ENCODE results near the gene TRAF3IP1. TPM values are rescaled to one million over a fixed set of nuclear protein-coding genes. Genes with fewer than 3 reads are reported as not detected.

The TRAF3IP1 gene
- total and polyA plus RNA-seq, 2 of the 13 experiments (the other 11 are each of a cell fraction or from before 2014, with no cell fraction given) = 4.1 to 12.9 TPM

- TF ChIP-seq ZNF704 (CRISPR knock-in tag; IDR thresholded peaks at IDR 0.05; ENCODE audit: borderline replicate concordance) = no peak
- TF ChIP-seq, protein P1, sequence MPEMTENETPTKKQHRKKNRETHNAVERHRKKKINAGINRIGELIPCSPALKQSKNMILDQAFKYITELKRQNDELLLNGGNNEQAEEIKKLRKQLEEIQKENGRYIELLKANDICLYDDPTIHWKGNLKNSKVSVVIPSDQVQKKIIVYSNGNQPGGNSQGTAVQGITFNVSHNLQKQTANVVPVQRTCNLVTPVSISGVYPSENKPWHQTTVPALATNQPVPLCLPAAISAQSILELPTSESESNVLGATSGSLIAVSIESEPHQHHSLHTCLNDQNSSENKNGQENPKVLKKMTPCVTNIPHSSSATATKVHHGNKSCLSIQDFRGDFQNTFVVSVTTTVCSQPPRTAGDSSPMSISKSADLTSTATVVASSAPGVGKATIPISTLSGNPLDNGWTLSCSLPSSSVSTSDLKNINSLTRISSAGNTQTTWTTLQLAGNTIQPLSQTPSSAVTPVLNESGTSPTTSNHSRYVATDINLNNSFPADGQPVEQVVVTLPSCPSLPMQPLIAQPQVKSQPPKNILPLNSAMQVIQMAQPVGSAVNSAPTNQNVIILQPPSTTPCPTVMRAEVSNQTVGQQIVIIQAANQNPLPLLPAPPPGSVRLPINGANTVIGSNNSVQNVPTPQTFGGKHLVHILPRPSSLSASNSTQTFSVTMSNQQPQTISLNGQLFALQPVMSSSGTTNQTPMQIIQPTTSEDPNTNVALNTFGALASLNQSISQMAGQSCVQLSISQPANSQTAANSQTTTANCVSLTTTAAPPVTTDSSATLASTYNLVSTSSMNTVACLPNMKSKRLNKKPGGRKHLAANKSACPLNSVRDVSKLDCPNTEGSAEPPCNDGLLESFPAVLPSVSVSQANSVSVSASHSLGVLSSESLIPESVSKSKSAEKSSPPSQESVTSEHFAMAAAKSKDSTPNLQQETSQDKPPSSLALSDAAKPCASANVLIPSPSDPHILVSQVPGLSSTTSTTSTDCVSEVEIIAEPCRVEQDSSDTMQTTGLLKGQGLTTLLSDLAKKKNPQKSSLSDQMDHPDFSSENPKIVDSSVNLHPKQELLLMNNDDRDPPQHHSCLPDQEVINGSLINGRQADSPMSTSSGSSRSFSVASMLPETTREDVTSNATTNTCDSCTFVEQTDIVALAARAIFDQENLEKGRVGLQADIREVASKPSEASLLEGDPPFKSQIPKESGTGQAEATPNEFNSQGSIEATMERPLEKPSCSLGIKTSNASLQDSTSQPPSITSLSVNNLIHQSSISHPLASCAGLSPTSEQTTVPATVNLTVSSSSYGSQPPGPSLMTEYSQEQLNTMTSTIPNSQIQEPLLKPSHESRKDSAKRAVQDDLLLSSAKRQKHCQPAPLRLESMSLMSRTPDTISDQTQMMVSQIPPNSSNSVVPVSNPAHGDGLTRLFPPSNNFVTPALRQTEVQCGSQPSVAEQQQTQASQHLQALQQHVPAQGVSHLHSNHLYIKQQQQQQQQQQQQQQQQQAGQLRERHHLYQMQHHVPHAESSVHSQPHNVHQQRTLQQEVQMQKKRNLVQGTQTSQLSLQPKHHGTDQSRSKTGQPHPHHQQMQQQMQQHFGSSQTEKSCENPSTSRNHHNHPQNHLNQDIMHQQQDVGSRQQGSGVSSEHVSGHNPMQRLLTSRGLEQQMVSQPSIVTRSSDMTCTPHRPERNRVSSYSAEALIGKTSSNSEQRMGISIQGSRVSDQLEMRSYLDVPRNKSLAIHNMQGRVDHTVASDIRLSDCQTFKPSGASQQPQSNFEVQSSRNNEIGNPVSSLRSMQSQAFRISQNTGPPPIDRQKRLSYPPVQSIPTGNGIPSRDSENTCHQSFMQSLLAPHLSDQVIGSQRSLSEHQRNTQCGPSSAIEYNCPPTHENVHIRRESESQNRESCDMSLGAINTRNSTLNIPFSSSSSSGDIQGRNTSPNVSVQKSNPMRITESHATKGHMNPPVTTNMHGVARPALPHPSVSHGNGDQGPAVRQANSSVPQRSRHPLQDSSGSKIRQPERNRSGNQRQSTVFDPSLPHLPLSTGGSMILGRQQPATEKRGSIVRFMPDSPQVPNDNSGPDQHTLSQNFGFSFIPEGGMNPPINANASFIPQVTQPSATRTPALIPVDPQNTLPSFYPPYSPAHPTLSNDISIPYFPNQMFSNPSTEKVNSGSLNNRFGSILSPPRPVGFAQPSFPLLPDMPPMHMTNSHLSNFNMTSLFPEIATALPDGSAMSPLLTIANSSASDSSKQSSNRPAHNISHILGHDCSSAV (CRISPR knock-in tag; IDR thresholded peaks at IDR 0.05; ENCODE audit: borderline replicate concordance) = no peak
- no peak for TF ChIP-seq ZNF746 (CRISPR knock-in tag; IDR thresholded peaks at IDR 0.05)
- TF ChIP-seq ELF4 (CRISPR knock-in tag; IDR thresholded peaks at IDR 0.05; ENCODE audit: borderline replicate concordance) = no peak
- TF ChIP-seq ZNF318 (CRISPR knock-in tag; IDR thresholded peaks at IDR 0.05) = no peak
- no peak for TF ChIP-seq NFIB (CRISPR knock-in tag; IDR thresholded peaks at IDR 0.05; ENCODE audit: borderline replicate concordance)
- TF ChIP-seq IKZF5 (CRISPR knock-in tag; IDR thresholded peaks at IDR 0.05) = no peak
- TF ChIP-seq ZNF354B (CRISPR knock-in tag; IDR thresholded peaks at IDR 0.05) = 0 out of 2 replicates have a peak, but pooled peaks have one; percentile 20
These were observed 114.8 kb downstream of the TRAF3IP1 start (continued) for GRCh38 chr2:238434846-238435751.
